ENCODE data around the gene ANXA6.

- TF ChIP-seq CTCF (IDR thresholded peaks at IDR 0.05; ENCODE audit: insufficient read depth, low read depth, low read length) (no peak), EZH2 (IDR thresholded peaks at IDR 0.05; ENCODE audit: insufficient read depth, low read length) (no peak)
Observed at GRCh38 chr5:151098768-151099121, 58.8 kb downstream of the ANXA6 start.
